Smooth muscle cell of the umbilical artery (primary cell): ENCODE data around the gene RCAN2. TPM values are rescaled to one million over a fixed set of nuclear protein-coding genes. Genes with fewer than 3 reads are reported as not detected.

Source experiments
- total RNA-seq: library from RNA; depleted of rRNA; stranded (reverse); fragments of >200 nt; gene quantifications from 2 replicates; pipeline ENCODE4 v1.2.3, GENCODE V29; 2014

RCAN2 gene
- total RNA-seq = 0.05 TPM in 1 of 2 replicates, not detected in the other

GRCh38 chr6:46491201-46491627 is at the start of gene RCAN2:
Gene RCAN2, minus strand, starts transcription at chr6:46491449.

Other genes with a start within 250 kb of the RCAN2 start
- 0.30 TPM in 1 of 2 replicates, not detected in the other for gene CYP39A1, start 161.4 kb upstream of the RCAN2 start, total RNA-seq
- 2.4 and 3.6 TPM in 2 replicates for gene SLC25A27, start 161.5 kb upstream of the RCAN2 start, total RNA-seq
- under 0.01 and 0.05 TPM in 2 replicates for gene TDRD6, start 196.4 kb upstream of the RCAN2 start, total RNA-seq
- gene PLA2G7, start 243.9 kb upstream of the RCAN2 start, total RNA-seq = not detected in 2 replicates